CD4-positive, alpha-beta T cell treated with Interferon gamma for 1 hour (primary cell): ENCODE results near the gene EID2B.

Source experiments
- DNase-seq: peaks from one replicate; pipeline ENCODE4 v3.0.0-alpha.2; 2020

The EID2B gene

DNA sequence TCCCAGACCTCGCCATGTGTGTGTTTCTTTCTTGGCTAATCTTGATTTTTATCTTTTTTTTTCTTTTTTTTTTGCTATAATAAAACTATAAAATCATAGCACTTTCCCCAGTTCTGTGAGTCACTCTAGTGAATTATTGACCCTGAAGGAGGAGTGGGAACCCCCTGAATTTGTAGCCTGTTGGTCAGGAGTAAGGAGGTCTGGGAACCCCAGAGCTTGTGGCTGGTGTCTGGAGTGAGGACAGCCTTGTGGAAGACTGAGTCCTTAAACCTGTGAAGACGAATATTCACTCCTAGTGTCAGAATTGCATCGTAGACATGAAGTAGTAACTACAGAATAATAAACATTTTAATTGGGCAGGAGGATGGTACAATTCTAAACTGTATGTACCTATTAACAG, 7.4 kb downstream of the EID2B start:
- DNase-seq = no peak

DNA sequence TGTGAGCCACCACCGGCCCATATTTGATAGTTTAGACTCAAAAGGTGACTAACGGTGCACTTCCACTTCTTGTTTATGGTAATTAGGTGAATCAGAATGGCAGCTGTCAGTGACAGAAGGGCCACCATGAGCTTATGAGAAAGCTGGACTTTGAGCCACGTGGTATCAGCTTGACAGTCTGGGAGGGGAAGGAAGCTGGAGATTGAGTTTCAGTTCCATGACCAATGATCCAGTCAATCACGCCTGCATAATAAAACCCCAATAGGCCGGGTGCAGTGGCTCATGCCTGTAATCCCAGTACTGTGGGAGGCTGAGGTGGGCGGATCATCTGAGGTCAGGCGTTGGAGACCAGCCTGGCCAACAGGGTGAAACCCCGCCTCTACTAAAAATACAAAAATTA, 8.2 kb downstream of the EID2B start:
- no peak for DNase-seq

DNA sequence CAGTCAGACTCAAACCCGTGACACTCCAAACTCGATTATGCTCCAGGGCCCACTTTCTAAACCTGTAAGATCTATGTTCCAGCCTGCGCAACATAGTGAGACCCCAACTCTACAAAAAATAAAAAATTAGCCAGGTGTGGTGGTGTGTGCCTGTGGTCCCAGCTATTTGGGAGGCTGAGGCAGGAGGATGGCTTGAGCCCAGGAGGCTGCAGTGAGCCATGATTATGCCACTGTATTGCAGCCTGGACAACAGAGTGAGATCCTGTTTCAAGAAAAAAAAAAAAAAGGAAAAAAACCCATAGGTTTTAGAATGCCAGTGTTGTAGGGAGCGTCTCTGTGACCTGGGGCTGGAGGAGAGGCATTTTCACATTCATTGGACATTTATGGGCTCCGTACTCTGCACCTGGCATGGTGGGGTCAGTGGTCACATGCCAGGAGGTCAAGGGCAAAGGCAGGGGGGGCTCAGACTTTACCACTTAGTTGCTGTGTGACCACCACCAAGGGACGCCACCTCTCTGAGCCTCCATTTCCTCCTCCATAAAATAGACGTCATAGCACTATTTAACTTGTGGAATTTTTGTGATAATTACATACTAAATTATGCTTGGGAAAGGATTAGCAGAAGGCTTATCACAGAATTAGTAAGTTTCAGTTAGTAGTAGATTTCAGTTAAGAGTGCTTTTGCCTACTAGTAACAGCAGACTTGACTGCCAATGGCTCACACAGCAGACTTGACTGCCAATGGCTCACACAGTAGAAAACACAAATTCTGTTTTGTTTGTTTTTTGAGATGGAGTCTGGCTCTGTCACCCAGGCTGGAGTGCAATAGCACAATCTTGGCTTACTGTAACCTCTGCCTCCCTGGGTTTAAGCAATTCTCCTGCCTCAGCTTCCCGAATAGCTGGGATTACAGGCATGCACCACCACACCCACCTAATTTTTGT, 11.8 kb downstream of the EID2B start:
- DNase-seq = no peak

DNA sequence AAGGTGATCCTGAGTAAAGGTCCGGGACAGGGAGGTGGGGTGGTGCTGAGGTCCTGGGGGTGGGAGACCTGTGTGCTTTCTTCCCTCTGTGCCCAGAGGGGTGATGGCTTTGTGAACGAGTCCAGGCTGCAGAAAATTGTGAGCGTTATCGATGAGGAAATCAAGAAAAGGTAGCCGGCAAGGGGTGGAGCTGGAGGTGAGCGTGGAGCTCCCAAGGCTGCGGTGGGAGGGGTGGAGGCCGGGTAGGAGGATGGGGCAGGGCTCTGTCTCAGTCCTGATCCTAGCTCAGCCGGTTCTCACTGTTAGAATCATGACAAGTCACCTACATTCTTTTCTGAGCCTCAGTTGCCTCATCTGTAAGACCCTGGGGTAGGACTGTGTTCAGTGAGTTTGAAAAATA, 13.7 kb downstream of the EID2B start:
- no peak for DNase-seq

DNA sequence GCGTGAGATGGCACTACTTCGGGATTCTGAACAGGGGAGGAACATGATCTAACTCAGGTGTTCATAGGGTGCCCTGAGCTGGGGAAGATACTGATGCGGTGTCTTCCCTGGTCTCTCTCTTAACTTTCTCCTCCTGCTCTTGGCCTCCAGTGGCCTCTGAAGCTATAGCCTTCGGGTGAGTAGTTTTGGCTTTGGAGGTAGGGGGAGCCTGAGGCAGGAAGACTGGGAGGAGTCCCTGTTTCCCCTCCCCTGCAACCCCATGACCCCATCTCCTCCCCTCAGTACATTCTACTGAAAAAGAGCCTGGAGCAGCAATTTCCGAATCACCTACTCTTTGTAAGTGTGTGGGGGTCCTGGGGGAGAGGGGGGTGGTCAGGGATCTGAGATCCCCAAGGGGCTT, 14.2 kb downstream of the EID2B start:
- DNase-seq = no peak

DNA sequence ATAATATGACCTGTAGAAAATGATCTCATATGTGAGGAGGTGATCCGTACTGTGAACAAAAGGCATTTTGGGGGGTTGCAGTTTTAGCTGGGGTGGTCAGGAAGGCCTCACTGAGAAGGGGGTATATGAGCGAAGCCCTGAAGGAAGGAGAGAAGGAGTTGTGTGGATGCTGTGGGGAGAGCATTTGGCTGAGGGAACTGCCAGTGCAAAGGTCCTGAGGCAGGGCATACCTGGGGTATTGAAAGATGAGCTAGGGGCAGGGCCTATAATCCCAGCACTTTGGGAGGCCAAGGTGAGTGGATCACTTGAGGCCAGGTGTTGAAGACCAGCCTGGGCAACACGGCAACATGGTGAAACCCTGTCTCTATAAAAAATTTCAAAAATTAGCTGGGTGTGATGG, 15.2 kb downstream of the EID2B start:
- no peak for DNase-seq

DNA sequence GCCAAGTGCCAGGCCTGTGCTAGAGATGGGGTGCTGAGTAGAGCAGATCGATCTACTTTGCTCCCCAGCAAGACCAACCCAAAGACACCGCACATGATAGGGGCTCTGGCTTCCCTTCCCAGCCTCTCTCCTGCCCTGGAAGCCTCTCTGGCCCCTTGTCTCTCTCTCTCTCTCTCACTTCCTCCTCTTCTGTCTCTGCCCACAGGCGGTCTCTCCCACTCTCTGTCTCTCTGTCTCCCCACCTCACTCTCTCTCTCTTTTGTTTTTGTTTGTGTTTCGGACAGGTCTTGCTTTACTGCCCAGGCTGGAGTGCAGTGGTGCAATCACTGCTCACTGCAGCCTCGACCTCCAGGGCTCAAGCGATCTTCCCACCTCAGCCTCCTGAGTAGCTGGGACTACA, 16.4 kb downstream of the EID2B start:
- DNase-seq = no peak

DNA sequence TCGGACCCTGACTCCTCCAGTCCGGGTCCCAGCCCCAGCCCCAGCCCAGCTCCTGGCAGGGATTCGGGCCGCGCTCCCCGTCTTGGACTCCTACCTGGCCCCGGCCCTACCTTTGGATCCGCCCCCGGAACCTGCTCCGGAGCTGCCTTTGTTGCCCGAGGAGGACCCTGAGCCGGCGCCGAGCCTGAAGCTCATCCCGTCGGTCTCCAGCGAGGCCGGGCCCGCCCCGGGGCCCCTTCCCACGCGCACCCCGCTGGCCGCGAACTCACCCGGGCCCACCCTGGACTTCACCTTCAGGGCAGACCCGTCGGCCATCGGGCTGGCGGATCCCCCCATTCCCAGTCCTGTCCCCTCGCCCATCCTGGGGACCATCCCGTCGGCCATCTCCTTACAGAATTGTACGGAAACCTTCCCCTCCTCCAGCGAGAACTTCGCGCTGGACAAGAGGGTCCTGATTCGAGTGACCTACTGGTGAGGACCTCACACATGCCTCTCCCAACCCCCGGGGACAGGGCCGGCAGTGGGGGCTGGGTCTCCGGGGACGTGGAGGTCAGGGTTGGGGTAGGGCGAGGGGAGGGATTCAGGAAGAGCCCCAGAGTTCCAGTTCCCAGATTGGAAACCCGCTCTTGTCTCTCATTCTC, 17.0 kb downstream of the EID2B start:
- no peak for DNase-seq

DNA sequence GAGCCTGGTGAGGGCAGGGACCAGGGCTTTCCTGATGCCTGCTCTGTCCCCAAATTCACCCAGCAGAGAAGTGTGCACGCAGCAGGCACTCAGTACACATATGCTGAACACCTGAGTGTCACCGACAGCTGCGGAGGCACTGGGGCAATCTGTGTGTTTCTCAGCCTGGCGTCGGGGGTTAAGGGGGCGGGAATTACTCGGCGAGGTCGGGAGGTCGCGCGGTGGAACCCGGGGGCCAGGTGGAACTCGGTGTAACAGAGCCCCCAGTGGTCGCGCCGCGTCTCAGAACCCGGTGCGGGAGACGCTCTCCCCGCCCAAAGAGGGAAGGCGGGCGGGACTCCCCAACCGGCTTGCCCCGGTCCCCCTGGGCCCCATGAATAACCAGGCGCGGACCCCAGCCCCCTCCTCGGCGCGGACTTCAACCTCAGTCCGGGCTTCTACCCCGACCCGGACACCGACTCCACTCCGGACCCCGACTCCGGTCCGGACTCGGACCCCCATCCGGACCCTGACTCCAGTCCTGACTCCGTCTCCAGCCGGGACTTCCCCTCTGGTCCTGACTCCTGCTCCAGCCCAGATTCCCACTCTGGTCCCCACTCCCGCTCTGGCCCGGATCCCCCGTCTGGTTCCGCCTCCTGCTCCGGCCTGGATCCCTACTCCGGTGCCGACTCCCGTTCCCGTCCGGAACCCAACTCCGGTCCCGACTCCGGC, 17.7 kb downstream of the EID2B start, which contains the start of gene SELENOV:
Gene SELENOV, plus strand, starts transcription at position 300 of the 711 bp plus-strand sequence. Its CDS starts 74 bp downstream, at position 374.
- DNase-seq = peak; percentile 16

DNA sequence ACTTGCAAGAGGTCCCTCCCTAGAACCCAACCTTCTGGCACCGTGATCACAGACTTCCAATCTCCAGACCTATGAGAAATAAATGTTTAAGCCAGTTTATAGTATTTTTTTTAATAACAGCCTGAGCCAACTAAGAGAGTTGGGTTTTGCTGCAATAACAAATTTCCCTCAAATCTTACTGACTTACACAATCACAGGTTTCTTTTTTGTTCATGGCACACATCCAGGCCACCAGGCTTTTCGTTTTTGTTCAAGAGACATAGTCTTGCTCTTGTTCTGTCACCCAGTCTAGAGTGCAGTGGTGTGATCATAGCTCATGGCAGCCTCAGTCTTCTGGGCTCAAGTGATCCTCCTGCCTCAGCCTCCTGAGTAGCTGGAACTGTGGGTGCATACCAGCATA, 19.7 kb downstream of the EID2B start:
- no peak for DNase-seq

DNA sequence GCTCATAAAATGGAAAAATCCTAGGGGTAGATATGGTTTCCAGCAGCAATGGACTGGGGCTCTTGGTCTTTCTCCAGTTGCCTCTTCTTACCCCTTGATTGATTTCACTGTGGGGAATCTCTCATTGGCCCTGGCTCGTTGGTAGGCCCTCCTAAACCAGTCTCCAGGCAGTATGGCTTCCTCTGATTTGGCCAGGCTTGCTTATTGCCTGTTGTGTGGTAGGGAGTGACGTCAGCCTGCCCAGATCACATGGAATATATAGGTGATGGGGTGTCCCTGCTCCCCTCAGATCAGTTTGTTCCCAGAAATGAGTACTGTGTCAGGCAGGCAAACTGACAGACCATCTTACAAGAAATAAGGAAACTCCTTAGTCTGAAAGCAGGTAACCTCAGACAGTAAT, 23.4 kb downstream of the EID2B start:
- no peak for DNase-seq

DNA sequence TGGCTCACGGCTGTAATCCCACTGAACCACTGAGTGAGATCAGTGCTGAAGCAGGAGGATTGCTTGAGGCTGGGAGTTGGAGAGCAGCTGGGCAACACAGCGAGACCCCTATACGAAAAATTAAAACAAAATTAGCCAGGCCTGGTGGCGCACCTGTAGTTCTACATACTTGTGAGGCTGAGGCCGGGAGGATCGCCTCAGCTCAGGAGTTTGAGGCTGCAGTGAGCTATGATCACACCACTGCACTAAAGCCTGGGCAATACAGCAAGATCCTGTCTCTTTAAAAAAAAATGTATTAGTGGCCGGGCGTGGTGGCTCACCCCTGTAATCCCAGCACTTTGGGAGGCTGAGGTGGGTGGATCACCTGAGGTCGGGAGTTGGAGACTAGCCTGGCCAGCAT, 24.0 kb downstream of the EID2B start:
- no peak for DNase-seq

DNA sequence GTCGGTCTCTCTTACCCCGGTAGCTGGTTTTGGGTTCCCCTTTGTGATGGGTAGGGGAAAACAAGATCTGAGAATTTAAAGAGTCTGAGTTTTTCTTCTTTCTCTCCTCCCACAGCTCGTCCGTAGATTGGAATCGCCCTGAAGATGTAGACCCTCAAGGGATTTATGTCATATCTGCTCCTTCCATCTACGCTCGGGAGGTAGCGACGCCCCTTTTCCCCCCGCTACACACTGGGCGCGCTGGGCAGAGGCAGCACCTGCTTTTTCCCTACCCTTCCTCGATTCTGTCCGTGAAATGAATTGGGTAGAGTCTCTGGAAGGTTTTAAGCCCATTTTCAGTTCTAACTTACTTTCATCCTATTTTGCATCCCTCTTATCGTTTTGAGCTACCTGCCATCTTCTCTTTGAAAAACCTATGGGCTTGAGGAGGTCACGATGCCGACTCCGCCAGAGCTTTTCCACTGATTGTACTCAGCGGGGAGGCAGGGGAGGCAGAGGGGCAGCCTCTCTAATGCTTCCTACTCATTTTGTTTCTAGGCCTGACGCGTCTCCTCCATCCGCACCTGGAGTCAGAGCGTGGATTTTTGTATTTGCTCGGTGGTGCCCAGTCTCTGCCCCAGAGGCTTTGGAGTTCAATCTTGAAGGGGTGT, 24.8 kb downstream of the EID2B start:
- no peak for DNase-seq

DNA sequence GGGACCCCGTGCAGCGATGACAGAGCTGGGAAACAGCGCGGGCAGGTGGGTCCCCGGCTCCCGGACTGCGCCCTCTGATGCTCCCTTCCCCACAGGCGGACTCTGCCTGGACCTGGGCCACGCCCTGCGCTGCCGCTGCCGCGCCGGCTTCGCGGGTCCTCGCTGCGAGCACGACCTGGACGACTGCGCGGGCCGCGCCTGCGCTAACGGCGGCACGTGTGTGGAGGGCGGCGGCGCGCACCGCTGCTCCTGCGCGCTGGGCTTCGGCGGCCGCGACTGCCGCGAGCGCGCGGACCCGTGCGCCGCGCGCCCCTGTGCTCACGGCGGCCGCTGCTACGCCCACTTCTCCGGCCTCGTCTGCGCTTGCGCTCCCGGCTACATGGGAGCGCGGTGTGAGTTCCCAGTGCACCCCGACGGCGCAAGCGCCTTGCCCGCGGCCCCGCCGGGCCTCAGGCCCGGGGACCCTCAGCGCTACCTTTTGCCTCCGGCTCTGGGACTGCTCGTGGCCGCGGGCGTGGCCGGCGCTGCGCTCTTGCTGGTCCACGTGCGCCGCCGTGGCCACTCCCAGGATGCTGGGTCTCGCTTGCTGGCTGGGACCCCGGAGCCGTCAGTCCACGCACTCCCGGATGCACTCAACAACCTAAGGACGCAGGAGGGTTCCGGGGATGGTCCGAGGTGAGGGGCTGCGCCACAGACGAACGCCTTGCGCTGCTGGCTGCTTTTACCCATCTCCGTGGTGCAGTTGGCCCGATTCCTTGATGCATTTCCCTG, 25.5 kb downstream of the EID2B start:
- peak; percentile 56 for DNase-seq

DNA sequence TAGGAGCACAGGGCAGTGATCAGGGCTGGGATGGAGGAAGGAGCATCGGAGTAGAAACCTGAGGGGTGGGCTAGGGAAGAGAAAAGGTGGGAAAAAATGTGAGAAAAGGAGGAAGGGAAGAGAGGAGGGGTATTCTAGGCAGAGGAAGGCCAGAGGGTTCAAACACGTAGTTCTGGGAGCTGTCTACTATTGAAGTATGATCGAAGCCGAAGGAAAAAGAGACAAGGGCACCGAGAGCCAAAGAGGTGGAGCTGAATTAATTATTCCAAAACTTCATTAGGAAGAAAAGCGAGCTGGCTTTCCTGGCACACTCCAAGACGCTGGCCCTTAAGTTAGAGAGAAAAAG, 26.1 kb downstream of the EID2B start:
- no peak for DNase-seq

DNA sequence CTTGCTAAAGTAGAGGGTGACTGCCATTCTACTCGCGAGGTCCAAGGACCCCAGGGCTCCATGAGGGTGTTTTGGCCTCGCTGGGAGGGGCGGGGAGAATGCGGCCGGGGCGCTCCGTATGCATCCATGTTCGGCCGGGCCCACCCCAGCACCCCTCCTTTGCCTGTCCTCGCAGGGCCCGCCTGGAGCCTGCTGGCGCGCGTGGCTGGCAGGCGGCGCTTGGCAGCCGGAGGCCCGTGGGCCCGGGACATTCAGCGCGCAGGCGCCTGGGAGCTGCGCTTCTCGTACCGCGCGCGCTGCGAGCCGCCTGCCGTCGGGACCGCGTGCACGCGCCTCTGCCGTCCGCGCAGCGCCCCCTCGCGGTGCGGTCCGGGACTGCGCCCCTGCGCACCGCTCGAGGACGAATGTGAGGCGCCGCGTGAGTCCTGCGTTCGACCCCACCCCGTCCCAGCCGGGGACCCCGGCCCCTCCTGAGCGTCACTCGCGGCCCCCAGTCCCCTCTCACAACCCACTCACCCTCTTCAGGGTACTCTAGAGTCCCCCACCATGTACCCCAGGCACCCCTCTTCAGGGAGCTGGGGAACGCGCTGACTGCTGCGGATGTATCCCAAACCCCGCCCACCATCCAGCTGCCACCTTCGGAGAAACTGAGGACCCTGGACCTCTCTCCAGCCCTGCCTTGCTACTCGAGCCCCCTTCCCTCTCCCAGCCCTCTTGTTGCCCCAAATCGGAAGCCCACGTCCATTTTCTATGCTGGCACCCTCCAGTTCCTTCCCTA, 29.8 kb downstream of the EID2B start:
- peak; percentile 77 for DNase-seq

DNA sequence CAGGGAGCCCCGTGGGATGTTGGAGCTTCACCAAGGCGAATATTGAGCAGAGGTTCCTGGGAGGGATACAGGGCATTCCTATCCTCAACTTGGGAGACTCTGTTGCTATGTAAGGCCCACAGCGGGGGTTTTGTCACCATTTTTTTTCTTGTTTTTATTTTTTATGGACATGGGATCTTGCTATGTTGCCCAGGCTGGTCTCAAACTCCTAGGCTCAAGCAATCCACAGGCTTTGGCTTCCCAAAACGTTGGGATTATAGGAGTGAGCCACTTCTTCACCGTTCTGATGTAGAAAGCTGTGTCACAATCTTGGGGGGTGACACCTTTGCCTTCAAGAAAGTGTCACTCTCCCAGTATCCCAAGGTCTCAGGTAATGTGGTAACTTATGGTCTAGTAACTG, 31.3 kb downstream of the EID2B start:
- no peak for DNase-seq

DNA sequence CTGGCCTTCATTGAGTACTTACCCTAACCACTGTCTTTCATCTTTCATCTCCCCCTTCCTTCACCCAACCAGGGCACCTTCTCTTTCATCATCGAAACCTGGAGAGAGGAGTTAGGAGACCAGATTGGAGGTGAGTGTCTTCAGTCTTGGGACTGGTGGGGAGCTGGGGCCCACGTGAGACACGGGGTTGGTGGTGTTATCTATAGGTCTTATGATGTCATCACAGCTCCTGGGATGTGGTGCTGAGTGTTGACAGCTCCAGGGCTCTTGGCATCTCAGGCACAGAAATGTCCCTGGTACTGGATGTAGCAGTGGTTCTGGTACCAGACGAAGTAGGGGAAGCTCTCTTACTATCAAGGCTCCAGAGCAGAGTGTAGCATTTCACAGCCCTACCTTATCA, 32.1 kb downstream of the EID2B start:
- DNase-seq = no peak

DNA sequence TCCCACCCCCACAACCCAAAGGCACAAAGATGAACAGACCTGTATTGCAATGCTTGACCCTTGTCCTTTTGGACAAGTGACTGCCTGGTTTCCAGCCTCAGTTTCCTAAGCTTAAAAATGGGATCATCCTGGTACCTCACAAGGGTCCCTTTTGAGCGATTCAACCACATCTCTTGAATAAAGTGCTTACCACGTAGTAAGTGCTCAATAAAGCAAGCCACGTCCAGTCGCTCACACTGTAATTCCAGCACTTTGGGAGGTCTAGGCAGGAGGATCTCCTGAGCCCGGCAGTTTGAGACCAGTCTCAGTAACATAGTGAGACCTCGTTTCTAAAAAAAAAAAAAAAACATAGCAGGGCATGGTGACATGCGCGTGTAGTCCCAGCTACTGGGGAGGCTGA, 32.7 kb downstream of the EID2B start:
- no peak for DNase-seq

DNA sequence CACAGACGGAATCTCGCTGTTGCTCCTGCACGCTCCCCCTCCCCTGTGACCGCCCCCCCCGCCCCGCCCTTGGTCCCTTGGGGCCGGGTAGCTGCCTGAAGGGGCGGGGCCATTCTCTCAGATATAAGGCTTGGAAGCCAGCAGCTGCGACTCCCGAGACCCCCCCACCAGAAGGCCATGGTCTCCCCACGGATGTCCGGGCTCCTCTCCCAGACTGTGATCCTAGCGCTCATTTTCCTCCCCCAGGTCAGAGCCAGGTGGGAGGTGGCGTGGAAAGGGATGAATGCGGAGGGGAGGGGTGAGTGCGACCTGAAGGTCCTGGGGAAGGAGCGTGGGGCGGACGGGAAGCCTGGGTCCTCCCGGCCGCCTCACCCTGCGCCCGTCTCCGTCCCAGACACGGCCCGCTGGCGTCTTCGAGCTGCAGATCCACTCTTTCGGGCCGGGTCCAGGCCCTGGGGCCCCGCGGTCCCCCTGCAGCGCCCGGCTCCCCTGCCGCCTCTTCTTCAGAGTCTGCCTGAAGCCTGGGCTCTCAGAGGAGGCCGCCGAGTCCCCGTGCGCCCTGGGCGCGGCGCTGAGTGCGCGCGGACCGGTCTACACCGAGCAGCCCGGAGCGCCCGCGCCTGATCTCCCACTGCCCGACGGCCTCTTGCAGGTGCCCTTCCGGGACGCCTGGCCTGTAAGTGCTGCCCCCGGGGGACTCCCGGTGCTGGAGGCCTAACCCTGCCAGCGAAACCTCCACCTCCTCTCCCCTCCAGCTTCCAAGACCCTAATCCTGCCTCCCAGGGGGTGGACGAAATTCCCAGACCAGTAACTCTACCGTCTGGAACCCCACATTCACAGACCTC, 33.6 kb downstream of the EID2B start, which contains the start of gene DLL3:
Gene DLL3, plus strand, starts transcription at position 150 of the 845 bp plus-strand sequence. Its CDS starts 28 bp downstream, at position 178.
- no peak for DNase-seq
